Peyer's patch (tissue), 4 donors: ENCODE data around the gene DNAI1. TPM values are rescaled to one million over a fixed set of nuclear protein-coding genes. Genes with fewer than 3 reads are reported as not detected.

Experiments
- DNase-seq, 3 donors: peaks; one replicate each; pipeline ENCODE4 v3.0.0-alpha.2; 2017 to 2019
- H3K27ac ChIP-seq, 4 donors: fragments of 200-600 bp; sonication (generic); one replicate each; pipeline ENCODE4 v1.5.1; 2016 to 2019
- H3K27me3 ChIP-seq, 2 donors: fragments of 200-600 bp; sonication (generic); one replicate each; pipeline ENCODE4 v1.5.1; 2019
- H3K36me3 ChIP-seq, 3 donors: fragments of 200-600 bp; sonication (generic); one replicate each; pipeline ENCODE4 v1.5.1; 2016 to 2019
- H3K4me1 ChIP-seq, 4 donors: fragments of 200-600 bp; sonication (generic); one replicate each; pipeline ENCODE4 v1.5.1; 2016 to 2019
- H3K4me3 ChIP-seq, 4 donors: fragments of 200-600 bp; sonication (generic); 1 replicate in 3 of 4; 2 replicates in 1 of 4; pipeline ENCODE4 v1.5.1; 2016 to 2019; ENCODE audit warnings: mild to moderate bottlenecking in 1 of 4
- H3K9me3 ChIP-seq, 4 donors: fragments of 200-600 bp; sonication (generic); one replicate each; pipeline ENCODE4 v1.5.1; 2016 to 2019; ENCODE audit warnings: mild to moderate bottlenecking in 1 of 4
- POLR2A ChIP-seq, 2 donors: fragments of 450-650 bp; IDR thresholded peaks; one replicate each; pipeline ENCODE4 v1.5.1; 2017; ENCODE audit warnings: antibody characterized with exemption in 2 of 2, mild to moderate bottlenecking in 2 of 2, moderate library complexity in 2 of 2
- total RNA-seq, 4 donors: library from RNA; depleted of rRNA; stranded (reverse); fragments of >200 nt; gene quantifications; one replicate each; pipeline ENCODE4 v1.1.0, GENCODE V29; 2016
- TF ChIP-seq, protein P1 (sequence below), 6 experiments: fragments of 450-650 bp in 4 of 6; fragments of 200-600 bp in 2 of 6; sonication (generic) in 1 of 6; IDR thresholded peaks; one replicate each; pipeline ENCODE4 v1.5.1; 2017 to 2019; ENCODE audit warnings: antibody characterized with exemption in 6 of 6, mild to moderate bottlenecking in 3 of 6, moderate library complexity in 1 of 6

Gene DNAI1
- total RNA-seq, 4 donors from 2014 or later: not detected

DNA sequence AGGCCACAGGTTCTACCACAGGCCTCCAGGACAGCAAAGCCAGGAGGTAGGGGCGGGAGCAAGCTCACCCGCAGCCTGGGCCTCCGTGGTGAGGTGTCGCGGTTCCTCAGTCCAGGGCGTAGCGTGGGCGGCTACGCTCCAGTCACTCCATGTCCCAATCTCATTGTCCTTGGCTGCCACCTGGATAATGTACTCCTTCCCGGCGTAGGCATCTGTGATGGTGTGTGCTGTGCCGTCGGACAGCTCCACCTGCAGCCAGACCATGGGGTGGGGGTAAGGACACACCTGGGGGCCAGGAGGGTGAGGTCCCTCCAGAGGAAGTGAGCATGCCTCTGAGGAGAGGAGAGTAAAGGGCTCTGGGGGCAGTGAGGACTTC lies 94.0 kb downstream of the DNAI1 start:
- Histone ChIP-seq H3K36me3 (no peaks in the 10 kb centered on the region), H3K9me3 (no peaks in the 10 kb centered on the region), H3K27ac (no peak overlapping the region), H3K4me1 (no peaks in the 10 kb centered on the region), H3K27me3 (no peaks in the 10 kb centered on the region), H3K4me3 (no peak overlapping the region)
- DNase-seq: peak in 1 of 3 donors; percentile 34
- TF ChIP-seq POLR2A (IDR thresholded peaks at IDR 0.05): no peak
- TF ChIP-seq, protein P1, sequence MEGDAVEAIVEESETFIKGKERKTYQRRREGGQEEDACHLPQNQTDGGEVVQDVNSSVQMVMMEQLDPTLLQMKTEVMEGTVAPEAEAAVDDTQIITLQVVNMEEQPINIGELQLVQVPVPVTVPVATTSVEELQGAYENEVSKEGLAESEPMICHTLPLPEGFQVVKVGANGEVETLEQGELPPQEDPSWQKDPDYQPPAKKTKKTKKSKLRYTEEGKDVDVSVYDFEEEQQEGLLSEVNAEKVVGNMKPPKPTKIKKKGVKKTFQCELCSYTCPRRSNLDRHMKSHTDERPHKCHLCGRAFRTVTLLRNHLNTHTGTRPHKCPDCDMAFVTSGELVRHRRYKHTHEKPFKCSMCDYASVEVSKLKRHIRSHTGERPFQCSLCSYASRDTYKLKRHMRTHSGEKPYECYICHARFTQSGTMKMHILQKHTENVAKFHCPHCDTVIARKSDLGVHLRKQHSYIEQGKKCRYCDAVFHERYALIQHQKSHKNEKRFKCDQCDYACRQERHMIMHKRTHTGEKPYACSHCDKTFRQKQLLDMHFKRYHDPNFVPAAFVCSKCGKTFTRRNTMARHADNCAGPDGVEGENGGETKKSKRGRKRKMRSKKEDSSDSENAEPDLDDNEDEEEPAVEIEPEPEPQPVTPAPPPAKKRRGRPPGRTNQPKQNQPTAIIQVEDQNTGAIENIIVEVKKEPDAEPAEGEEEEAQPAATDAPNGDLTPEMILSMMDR (IDR thresholded peaks at IDR 0.05): no peak

- no peaks in the 10 kb centered on the region for H3K27me3 ChIP-seq
- H3K36me3 ChIP-seq: no peaks in the 10 kb centered on the region
- no peak for DNase-seq
- no peak overlapping the region for H3K4me3 ChIP-seq
- TF ChIP-seq POLR2A (IDR thresholded peaks at IDR 0.05): no peak
- TF ChIP-seq, protein P1 (IDR thresholded peaks at IDR 0.05): no peak
- H3K4me1 ChIP-seq: no peaks in the 10 kb centered on the region
- H3K27ac ChIP-seq: no peak overlapping the region
- H3K9me3 ChIP-seq: no peaks in the 10 kb centered on the region
These were observed 94.4 kb downstream of the DNAI1 start for GRCh38 chr9:34552986-34553385.

- Histone ChIP-seq H3K9me3 (no peaks in the 10 kb centered on the region), H3K27me3 (no peaks in the 10 kb centered on the region)
- DNase-seq: peak in 1 of 3 donors; percentile 32
These were observed 95.0 kb downstream of the DNAI1 start for GRCh38 chr9:34553511-34554021.

DNA sequence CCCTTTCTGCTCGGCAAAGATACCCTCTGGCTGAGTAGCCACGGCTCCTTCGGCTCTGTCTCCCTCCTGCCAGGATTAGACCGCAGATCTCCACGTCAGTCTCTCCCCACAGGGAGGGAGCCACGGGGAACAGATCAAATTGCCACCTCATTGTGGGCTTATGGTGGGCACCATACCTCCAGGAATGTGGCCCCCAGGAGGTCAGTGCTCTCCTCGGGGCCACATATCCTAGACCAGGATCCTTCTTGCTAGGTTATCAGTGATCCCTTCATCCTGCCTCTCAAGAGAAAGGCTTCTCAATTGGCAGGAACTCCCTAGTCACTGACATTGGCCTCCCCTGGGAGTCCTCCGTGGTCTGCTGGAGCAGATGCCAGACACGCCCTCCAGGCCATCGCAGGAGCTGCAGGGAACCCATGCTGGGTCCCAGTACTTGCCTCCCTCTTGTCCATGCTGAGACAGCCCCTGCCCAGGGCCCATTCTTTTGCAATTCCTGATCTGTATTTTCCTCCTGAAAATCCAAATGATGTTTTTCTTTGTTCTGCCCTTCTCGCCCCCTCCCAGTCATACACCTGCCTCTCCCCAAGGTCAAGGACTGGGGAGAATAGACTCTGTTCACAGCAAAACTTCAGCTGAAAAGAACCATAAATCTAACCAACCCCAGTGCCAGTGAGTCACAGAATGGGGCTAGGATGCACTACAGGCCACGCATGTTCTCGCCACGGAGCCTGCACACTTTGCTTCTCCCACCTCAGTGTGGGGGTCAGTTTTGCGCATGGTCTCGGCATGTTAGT lies 95.8 kb downstream of the DNAI1 start:
- Histone ChIP-seq H3K4me1 (peaks cover 0 to 5% (median 0%) of the 10 kb centered on the region in 4 donors), H3K27ac (no peak overlapping the region), H3K27me3 (no peaks in the 10 kb centered on the region), H3K4me3 (no peak overlapping the region), H3K36me3 (no peaks in the 10 kb centered on the region), H3K9me3 (no peaks in the 10 kb centered on the region)
- no peak for DNase-seq
- TF ChIP-seq POLR2A (IDR thresholded peaks at IDR 0.05): no peak
- TF ChIP-seq, protein P1 (IDR thresholded peaks at IDR 0.05): no peak

More at GRCh38 chr9:34553511-34554021, 95.0 kb downstream of the DNAI1 start:
- H3K27ac ChIP-seq: no peak overlapping the region
- no peaks in the 10 kb centered on the region for H3K36me3 ChIP-seq
- H3K4me3 ChIP-seq: no peak overlapping the region
- TF ChIP-seq, protein P1 (IDR thresholded peaks at IDR 0.05): no peak
- TF ChIP-seq POLR2A (IDR thresholded peaks at IDR 0.05): no peak
- no peaks in the 10 kb centered on the region for H3K4me1 ChIP-seq

GRCh38 chr9:34555002-34555348 lies 96.4 kb downstream of the DNAI1 start:
- Histone ChIP-seq H3K9me3 (no peaks in the 10 kb centered on the region), H3K27ac (no peak overlapping the region), H3K36me3 (no peaks in the 10 kb centered on the region), H3K27me3 (no peaks in the 10 kb centered on the region), H3K4me1 (peaks cover 0 to 10% (median 1%) of the 10 kb centered on the region in 4 donors), H3K4me3 (no peak overlapping the region)
- DNase-seq: peak in 1 of 3 donors; percentile 44
- TF ChIP-seq, protein P1 (IDR thresholded peaks at IDR 0.05): no peak
- TF ChIP-seq POLR2A (IDR thresholded peaks at IDR 0.05): no peak
